A673 (cell line): ENCODE data around the gene A2M.

Experiments
- EZH2 ChIP-seq: fragments of 200-600 bp; sonication (generic); IDR thresholded peaks from 2 replicates; pipeline ENCODE4 v1.6.1; 2017; ENCODE audit warnings: borderline replicate concordance, low read depth, mild to moderate bottlenecking, mixed read lengths, antibody characterized with exemption, low read length; ENCODE audit not compliant: poor library complexity, severe bottlenecking
- TF ChIP-seq, protein P1 (sequence below): fragments of 300-800, 200-600 bp; sonication (generic); conservative IDR thresholded peaks from 2 replicates; pipeline ENCODE4 v1.5.1; 2017; ENCODE audit warnings: low read depth, mild to moderate bottlenecking, antibody characterized with exemption, low read length, moderate library complexity, mixed read lengths

DNA sequence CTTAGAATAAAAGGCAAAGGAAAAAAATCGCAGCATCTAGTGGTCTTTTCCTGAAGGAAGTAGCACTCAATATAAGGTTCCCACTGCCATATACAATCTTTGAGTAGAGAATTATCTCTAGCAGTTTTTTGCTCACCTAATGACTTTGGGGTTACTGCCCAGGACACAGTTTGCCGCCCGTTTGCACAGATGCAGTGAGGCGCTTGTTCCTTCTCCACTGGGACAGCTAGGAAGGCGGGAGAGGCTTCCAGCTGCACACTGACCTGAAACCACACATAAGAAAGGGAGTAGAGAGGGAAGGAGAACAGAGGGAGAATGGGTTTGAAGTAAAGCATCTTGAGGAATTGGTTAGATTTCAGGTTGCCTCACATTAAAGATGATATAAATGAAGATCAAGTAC lies 25.5 kb downstream of the A2M start:
- TF ChIP-seq, protein P1, sequence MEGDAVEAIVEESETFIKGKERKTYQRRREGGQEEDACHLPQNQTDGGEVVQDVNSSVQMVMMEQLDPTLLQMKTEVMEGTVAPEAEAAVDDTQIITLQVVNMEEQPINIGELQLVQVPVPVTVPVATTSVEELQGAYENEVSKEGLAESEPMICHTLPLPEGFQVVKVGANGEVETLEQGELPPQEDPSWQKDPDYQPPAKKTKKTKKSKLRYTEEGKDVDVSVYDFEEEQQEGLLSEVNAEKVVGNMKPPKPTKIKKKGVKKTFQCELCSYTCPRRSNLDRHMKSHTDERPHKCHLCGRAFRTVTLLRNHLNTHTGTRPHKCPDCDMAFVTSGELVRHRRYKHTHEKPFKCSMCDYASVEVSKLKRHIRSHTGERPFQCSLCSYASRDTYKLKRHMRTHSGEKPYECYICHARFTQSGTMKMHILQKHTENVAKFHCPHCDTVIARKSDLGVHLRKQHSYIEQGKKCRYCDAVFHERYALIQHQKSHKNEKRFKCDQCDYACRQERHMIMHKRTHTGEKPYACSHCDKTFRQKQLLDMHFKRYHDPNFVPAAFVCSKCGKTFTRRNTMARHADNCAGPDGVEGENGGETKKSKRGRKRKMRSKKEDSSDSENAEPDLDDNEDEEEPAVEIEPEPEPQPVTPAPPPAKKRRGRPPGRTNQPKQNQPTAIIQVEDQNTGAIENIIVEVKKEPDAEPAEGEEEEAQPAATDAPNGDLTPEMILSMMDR: no peak
- no peak for TF ChIP-seq EZH2
